Panc1 (cell line): ENCODE measurements around the gene VOPP1.

ENCODE experiments used
- CTCF ChIP-seq: fragments of 450-650 bp; IDR thresholded peaks from 2 replicates; pipeline ENCODE4 v1.5.1; 2017; ENCODE audit warnings: mild to moderate bottlenecking
- POLR2AphosphoS5 ChIP-seq: IDR thresholded peaks from 2 replicates; pipeline ENCODE4 v1.6.1; 2012; ENCODE audit warnings: mild to moderate bottlenecking, low read depth, low read length, moderate library complexity
- REST ChIP-seq, 2 experiments: IDR thresholded peaks; 2 replicates each; pipeline ENCODE4 v1.6.1; 2011 to 2012; ENCODE audit warnings: low read depth in 2 of 2, control low read depth in 1 of 2, low read length in 1 of 2, mild to moderate bottlenecking in 1 of 2, moderate library complexity in 1 of 2; ENCODE audit not compliant: insufficient read depth in 1 of 2
- SIN3A ChIP-seq: IDR thresholded peaks from 2 replicates; pipeline ENCODE4 v1.6.1; 2012; ENCODE audit warnings: low read depth, mild to moderate bottlenecking, low read length, moderate library complexity, borderline replicate concordance; ENCODE audit not compliant: insufficient read depth
- TCF7L2 ChIP-seq: IDR thresholded peaks from 2 replicates; pipeline ENCODE4 v1.6.1; 2011; ENCODE audit warnings: mild to moderate bottlenecking, low read depth, low read length, inconsistent platforms

- TF ChIP-seq CTCF (no peak), POLR2AphosphoS5 (no peak), REST (IDR thresholded peaks at IDR 0.05; ENCODE audit: insufficient read depth in 1 of 2, low read depth in 2 of 2, low read length in 1 of 2) (no peak), SIN3A (no peak), TCF7L2 (no peak)
Observed at GRCh38 chr7:55429835-55430499, 142.3 kb downstream of the VOPP1 start.
